ENCODE measurements around the gene ARL11. TPM values are rescaled to one million over a fixed set of nuclear protein-coding genes. Genes with fewer than 3 reads are reported as not detected.
A peak's percentile ranks its signal among the peaks of the same experiment; 100 is the strongest.

ARL11 gene
- total RNA-seq, 1 donor from 2014 or later, result 0.06 TPM

GRCh38 chr13:49664606-49665005, 36.3 kb downstream of the ARL11 start:
- H3K4me3 ChIP-seq (ENCODE audit: low read depth, low read length), result no peak overlapping the region
- DNase-seq (ENCODE audit: low read depth), result no peak
- TF ChIP-seq CTCF (conservative IDR thresholded peaks at IDR 0.05; ENCODE audit: low read depth, low read length), result no peak

- DNase-seq (ENCODE audit: low read depth), result no peak
- no peak for TF ChIP-seq CTCF (conservative IDR thresholded peaks at IDR 0.05; ENCODE audit: low read depth, low read length)
- H3K4me3 ChIP-seq (ENCODE audit: low read depth, low read length), result no peak overlapping the region
These were observed 39.5 kb downstream of the ARL11 start for GRCh38 chr13:49667773-49668172.

- DNase-seq (ENCODE audit: low read depth), result no peak
- peak; percentile 90 for TF ChIP-seq CTCF (conservative IDR thresholded peaks at IDR 0.05; ENCODE audit: low read depth, low read length)
- no peak overlapping the region for H3K4me3 ChIP-seq (ENCODE audit: low read depth, low read length)
These were observed 41.5 kb downstream of the ARL11 start for GRCh38 chr13:49669735-49670309.

- no peak for DNase-seq (ENCODE audit: low read depth)
- TF ChIP-seq CTCF (conservative IDR thresholded peaks at IDR 0.05; ENCODE audit: low read depth, low read length), result no peak
These were observed 42.5 kb downstream of the ARL11 start for GRCh38 chr13:49670828-49671227.

GRCh38 chr13:49676581-49677298, 48.4 kb downstream of the ARL11 start:
- TF ChIP-seq CTCF (conservative IDR thresholded peaks at IDR 0.05; ENCODE audit: low read depth, low read length), result no peak
- H3K4me3 ChIP-seq (ENCODE audit: low read depth, low read length), result no peak overlapping the region
- DNase-seq (ENCODE audit: low read depth), result no peak

More at GRCh38 chr13:49670828-49671227, 42.5 kb downstream of the ARL11 start:
- no peak overlapping the region for H3K4me3 ChIP-seq (ENCODE audit: low read depth, low read length)

GRCh38 chr13:49678191-49678914, 50.0 kb downstream of the ARL11 start:
- no peak for DNase-seq (ENCODE audit: low read depth)
- H3K4me3 ChIP-seq (ENCODE audit: low read depth, low read length), result no peak overlapping the region
- no peak for TF ChIP-seq CTCF (conservative IDR thresholded peaks at IDR 0.05; ENCODE audit: low read depth, low read length)

Data from epithelial cell of proximal tubule (primary cell).